Stimulated activated CD8-positive, alpha-beta memory T cell treated with anti-CD3 and anti-CD28 coated beads, Interleukin-7, amount 100 ng/mL, for 48 hours (primary cell): Measurements from ENCODE around the gene TMC3.
"Not testable (repeated sequence)": the region's sequence is repeated elsewhere in the genome, so short reads cannot be mapped to it uniquely, and the experiment has no call there.

Experiments used
- DNase-seq, 2 donors: peaks; one replicate each; pipeline ENCODE4 v3.0.0-alpha.2; 2020; ENCODE audit warnings: low read depth in 1 of 2; ENCODE audit errors: extremely low read depth in 1 of 2

TMC3 gene

DNA sequence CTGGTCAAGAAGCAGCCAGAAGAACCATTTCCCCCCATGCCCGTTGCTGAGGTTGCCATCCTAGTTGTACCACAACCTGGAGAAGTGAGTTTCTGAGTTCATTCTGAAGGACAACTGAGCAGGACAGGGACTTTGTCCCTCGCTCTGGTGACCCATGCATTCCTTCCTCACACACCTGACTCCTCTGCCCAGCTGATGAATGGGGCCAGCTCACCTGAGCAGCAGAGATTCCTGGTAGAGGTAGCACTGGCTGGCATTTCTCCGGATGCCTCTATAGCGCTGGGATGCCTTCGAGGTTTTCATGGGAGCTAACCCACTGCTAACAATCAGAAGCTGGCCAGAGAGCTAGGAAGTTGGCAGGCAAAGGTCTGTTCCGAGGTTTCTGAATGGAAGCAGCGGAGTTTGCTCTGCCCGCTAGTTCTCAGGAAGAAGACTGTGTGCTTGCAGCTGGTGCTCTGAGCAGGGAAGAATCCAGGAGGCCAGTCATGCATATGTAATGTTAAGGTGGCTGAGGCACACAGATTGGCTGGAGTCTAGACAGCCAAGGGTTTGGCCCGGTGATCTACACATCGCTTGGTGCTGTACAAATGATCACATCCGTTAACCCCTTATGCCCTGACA, at the start of gene TMC3:
Gene TMC3 (minus strand): TSS at position 439 of the 621 bp plus-strand sequence. CDS start 136 bp downstream, at position 303.
- no peak for DNase-seq

DNA sequence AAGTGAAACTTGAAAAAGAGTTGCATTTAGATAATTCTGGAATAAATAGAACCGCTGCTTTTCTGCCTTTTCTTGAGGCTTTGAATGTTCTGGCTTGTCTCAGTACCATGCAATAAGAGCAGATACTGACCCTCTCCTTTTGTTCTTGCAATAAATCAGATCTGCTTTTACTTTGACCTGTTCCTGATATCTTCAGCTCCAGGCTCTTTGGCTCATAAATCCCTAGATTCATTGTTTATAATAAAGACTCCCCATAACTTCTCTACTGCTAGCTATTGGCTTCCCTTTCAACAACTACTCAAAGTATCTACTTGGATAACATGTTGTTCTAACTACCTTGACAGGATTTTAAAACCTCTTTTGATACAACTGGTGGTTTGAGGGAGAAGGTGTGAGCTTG, 47.4 kb upstream of the TMC3 start:
- no peak for DNase-seq

DNA sequence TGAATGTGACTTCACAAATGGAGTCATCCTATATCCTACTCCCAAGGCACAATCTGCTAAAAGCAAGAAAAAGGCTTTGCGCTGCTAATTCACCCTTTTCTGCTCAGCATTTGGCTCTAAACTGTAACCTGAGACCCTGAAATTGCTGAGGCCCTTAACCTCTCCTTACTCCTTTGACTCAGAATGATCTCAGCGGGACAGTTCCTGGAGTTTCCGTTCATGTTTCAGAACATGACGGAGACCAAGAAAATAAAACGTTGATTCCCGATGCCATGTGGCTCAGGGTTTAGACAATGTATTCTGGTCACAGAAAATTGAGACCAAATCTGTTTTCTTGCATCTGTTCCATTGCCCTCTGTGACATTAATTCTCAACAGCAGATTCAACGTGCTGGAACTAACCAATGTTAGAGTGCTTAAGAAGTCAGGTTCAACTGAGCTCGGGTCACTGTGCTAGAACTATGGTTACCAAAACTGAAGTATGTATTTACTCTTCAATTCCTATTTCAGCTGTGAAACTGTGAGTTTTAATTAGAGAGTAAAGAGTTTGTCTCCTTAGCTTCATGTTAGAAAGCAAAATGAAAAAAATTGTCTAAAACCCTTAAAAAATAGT, 45.4 kb upstream of the TMC3 start:
- DNase-seq = no peak

DNA sequence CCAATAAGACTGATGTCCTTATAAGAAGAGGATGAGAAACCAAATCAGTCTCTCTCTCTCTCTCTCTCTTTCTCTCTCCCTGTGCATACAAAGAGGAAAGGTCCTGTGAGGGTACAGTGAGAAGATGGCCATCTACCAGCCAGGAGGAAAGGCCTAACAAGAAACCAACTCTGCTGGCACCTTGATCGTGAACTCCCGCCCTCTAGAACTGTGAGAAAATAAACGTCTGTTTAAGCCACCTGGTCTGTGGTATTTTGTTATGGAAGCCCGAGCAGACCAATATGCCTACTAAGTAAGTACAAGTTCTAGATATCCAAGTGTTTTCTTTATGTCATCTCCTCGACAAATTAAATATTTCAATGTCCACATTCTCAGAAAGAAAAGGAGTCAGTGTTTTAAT, 44.9 kb upstream of the TMC3 start:
- no peak for DNase-seq

DNA sequence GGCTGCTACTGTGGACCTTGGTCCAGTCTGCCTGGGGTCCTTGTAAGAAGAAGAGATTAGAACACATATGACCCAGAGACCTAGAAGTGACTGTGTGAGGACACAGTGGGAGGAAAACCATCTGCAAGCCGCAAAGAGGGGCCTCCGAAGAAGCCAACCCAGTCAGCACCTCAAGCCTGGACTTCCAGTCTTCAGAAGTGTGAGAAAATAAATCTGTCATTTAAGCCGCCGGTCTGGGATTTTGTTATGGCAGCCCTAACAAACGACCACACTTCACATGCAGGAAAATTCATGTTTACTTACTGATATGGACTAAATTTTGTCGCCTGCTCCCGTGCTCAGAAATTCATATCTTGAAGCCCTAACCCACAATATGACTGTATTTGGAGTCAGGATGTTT, 44.4 kb upstream of the TMC3 start:
- DNase-seq = no peak

DNA sequence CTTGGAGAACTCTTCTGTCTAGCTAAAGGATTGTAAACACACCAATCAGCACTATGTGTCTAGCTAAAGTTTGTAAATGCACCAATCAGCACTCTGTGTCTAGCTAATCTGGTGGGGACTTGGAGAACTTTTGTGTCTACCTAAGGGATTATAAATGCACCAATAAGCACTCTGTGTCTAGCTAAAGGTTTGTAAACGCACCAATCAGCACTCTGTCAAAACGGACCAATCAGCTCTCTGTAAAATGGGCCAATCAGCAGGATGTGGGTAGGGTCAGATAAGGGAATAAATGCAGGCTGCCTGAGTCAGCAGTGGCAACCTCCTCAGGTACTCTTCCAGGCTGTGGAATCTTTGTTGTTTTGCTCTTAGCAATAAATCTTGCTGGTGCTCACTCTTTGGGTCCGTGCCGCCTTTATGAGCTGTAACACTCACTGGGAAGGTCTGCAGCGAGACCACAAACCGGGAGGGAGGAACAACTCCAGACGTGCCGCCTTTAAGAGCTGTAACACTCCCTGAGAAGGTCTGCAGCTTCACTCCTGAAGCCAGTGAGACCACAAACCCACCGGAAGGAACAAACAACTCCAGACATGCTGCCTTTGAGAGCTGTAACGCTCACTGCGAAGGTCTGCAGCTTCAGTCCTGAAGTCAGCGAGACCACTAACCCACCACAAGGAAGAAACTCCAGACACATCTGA, 40.4 kb upstream of the TMC3 start:
- DNase-seq = not testable (repeated sequence)

DNA sequence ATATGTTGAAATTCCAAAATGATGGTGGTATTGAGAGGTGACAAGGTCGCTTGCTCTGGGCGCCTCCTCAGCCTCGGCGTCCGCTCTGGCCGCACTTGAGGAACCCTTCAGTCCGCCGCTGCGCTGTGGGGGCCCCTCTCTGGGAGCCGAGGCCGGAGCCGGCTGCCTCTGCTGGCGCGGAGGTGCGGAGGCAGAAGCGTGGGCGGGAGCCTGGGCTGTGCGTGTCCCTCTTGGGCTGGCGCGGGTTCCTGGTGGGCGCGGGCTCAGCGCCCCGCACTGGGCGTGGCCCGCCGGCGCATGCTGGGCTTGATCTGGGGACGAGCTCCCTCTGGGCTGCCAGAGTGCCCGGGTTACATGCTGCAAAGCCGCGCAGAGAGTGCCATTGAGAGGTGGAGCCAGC, 39.8 kb upstream of the TMC3 start:
- DNase-seq = no peak

DNA sequence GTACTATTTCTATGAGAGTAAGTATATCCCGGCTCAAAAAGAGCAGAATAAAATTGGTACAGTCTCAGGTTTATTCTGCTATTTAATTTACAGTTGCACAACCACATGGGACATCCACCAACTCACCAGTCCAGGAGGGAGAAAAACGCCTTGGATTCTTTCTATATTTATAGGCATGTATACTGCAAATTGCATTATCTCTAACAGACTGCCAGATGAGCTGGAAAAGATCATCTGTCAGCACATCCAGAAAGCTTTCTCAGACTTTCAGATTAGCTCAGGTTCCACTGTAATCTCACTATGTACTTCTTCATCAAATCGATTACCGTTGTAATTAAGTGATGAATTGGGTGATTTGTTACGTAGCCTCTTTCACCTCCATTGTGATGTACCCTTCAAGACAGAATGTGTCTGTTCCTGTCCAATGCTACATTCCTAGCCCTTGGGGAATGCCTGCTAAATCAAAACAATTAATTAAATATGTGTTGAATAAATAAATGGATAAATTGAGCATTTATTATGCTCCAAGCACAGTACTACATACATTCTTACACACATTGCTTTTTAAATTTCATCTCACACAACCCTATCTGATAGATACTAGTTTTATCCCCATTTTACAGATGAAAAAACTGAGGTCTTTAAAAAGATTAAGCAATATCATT, 38.1 kb upstream of the TMC3 start:
- DNase-seq = no peak

DNA sequence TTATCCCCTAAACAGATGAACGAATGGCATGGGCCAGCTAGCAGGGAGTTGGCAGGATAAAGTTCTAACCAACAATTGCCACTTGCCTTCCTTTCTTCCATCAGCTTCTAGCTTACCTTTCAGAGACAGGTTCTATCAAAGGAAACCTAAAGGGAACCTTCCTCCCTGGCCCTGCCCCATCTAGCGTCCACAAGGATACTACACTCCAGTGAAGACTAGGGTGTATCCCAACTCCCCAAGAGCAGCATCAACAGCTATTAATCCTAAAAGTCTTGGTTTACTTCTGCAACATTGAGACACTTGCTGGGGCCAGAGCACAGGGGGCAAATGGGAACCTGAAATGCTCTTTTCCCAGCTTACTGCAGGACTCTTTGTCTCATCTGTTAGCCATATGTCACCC, 37.0 kb upstream of the TMC3 start:
- no peak for DNase-seq

DNA sequence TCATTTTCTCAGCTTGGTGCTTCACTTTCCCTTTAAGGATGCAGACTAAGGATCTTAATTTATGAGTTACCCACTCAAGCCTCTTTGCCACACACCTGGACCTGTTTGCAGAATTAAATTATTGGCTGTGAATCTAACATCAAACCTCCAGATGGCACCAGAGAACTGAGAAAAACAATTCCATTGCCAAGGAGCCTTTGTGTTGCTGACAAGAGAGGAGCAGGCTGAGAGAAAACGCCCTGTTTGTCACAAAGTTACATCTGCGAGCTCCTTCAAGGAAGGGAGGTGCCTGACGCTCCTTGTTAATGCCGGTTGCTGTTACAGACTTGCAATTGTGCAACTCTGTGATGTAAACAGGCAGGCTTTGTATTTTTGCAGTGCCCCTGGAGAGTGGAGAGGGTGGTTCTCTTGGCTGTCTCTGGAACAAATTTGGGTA, 36.3 kb upstream of the TMC3 start:
- no peak for DNase-seq

DNA sequence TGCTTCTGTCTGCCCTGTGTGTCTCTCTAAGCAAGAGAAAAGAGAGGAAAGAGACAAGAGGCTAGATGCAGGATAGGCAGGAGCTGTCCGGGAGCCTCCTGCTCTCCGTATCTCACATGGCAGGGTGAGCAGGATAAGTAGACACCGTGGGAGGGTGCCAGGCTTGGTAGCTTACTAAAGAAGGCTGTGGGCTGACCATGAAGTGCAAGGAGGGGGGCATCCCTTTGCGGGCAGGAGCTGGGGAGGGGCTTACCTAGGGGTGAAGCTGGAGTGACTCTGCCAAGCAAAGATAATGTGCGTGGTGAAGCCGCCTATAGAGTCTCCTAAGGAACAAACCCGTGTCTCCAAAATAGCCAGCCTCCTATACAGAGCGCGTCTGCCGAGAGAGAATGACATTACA, 33.7 kb upstream of the TMC3 start:
- DNase-seq = no peak

DNA sequence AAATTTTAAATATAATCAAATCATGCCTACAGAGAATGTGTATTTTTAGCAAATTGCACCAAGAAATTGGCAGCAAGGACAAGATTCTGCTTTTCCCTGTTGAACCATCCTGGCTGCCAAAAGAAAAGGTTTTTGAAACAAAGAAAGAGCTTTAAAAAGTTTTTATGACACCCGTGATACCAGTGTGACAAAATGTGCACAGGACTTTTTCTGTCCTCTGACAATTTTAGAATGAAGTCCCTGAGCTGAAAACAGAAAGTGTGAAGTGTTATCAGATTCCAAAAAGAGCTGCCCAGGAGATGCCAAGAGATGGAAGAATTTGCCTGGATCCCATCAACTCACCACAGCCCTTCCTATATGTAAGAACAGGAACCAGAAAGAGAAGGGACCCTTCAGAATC, 33.2 kb upstream of the TMC3 start:
- no peak for DNase-seq

DNA sequence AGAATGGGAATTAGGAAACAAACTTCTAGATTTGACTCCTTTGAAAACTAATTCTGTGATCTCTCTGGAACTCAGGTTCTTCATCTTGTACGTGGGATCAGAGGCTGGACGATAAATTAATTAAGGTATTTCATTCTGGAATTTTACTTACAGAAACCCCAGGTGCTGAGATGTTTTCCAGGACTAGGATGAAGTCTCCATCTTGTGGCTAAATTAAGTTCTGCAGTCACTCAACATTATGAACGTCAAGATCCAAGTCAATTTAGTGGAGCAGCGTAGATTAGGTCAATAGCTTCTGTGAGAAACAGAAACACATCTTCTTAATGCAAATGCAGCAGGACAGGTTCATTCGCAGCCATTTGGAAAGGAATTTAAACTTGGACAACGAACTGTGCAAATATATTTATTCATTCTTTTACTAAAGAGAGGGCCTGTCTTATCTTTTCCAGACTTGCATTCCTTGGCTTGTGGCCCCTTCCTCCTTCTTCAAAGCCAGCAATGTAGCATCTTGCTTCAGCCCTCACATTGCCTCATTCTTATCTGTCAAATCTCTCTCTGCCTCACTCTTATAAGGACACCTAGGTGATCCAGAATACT, 26.7 kb upstream of the TMC3 start:
- no peak for DNase-seq

DNA sequence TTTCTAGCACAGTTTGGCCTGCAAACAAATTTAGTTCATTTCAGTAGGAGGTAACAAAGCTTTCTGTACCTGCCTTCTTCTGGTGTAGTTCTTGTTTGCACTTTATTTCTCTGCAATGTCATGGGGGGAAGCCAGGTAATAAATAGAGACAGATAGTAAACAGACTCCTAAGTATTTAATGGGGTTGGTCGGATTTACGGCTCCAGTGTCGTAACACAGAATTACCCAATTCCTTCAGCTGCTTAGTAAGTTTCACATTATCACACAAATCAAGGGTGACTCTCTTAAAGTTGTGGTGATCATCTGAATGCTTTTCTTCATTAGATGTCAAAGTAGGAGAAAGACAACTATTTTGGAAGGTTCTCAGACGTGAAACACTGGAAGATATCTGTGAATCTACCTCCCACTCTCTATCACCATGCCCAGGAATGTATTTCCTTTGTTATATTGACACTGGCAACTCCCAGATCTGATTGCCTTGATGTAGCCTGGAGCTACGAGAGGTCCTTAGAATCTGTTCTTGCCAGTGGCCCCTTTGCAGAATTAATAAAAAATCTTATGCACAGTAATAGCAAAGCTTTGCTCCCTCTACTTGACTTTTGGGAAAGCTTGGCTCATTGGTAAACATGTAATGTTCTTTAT, 25.0 kb upstream of the TMC3 start:
- no peak for DNase-seq

DNA sequence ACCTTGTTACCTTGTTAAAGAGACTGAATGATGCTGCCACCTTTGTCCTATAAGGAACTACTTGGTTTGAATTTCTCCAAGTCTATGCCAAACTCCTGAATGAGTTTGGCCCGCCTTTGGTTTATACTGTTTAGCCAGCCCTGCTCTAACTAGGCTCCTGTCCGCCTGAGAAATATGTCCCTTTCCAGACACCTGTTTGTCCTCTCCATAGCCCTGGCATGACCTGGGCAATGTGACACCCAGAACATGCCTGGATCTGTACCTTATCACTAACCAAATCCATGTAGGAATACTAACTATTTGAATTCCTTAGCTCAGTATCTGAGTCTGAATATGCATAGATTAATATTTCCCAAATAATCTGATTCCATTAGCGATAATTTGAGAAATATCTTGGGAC, 24.4 kb upstream of the TMC3 start:
- no peak for DNase-seq

DNA sequence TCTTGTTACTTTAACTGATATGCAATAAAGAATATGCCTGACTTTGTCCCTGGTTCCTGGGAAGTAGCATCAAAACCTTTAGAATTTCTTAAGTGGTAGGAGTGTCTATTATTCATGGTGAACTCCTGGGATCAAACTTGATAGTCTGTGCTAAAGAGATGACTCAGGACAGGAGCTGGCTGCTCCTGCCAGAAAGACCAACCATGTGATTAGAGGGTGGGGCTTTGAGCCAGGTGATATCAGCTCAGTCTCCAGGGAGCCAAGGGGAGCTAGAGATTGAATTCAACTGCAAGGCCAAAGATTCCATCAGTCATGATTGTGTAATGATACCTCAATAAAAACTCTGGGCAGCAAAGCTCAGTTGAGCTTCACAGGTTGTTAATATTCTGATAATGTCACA, 20.6 kb upstream of the TMC3 start:
- DNase-seq = no peak

DNA sequence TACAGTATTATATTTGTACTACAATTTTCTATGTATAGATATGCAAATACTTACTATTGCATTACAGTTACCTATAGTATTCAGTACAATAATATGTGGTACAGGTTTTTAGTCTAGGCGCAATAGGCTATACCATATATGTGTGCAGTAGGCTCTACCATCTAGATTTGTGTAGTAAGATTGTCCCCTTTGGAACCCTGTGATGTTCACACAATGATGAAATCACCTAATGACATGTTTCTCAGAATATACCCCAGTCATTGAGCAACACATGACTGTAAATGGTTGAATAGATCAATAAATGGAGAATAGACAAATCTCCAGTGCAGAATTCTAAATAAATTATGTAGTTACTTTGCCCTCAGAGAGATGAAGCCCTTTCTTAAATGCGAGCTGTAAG, 17.6 kb upstream of the TMC3 start:
- DNase-seq = no peak

DNA sequence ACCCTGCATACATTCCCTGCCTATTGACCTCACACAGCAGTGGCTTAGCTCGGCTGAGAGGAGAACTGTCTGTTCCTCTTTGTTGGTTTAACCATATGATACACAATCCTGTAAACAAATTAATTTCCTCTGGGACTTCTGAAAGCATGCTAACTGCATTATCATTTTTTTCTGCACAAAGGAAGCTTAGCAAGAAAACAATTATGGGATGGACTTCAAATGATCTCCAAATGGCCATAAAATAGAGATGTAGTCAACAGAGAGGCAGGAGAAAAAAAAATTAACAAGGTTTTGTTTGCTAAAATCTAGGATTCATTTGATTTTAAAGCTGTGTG, 14.4 kb upstream of the TMC3 start:
- no peak for DNase-seq

DNA sequence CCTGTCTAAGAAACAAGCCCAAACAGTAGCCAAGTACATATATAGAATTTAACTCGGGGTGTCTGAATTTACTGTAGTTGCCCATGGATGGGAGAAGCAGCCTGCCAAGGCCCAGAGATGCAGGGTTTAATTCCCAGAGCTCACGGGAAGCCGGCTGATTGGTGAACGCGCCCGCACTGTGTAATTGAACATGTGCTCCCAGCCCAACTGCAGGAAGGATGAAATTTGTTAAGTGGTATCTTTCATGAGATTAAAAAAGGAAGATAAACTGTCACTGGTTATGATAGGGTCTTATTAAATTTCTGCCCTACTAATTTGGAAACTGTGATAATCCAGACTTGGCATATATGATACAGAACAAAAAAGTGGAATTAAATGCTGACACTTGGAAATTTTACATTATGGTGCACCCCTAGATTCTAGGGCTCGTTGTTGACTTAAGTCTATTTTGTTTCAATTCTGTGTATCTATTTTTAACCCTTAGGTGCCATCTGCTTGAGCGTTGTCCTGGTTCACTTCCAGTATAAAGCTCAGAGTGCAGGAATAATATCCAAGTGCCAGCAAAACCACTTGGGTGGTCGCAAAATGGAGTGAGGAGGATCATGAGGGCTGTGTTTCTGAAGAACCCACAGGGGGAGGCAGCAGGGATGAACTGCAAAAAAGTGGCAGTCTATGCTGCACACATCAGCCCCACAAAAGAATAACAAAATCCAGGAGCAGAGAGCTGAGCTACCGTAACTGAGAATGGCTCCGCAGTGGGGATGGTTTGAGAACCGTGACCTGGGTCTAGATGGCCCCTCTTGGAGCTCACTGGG, 13.8 kb upstream of the TMC3 start:
- DNase-seq = no peak

DNA sequence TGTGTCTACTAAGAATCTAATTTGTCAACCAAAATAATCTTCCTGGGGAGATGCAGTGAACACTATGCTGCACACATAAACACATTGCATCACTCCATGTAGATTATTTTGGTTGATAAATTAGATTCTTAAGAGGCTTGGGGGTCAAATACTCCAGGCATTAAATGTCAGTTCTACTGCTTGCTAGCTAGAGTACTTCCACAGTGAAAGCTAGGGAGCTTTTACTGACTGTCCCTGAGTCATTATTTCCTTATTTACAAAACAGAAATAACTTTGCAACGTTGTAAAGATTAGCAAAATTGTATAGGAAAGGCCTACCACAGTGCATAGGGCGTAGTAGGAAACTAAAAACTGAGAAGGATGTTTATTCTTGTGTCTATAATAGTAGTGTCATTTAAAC, 12.9 kb upstream of the TMC3 start:
- no peak for DNase-seq
